Keratinocyte (primary cell): ENCODE measurements around the gene FGF18. TPM values are rescaled to one million over a fixed set of nuclear protein-coding genes. Genes with fewer than 3 reads are reported as not detected.

Experiments
- DNase-seq: peaks from one replicate; pipeline ENCODE4 v3.0.0-alpha.2; 2011; ENCODE audit warnings: low read depth, missing footprints, low spot score
- FAIRE-seq: peaks from 2 replicates; lab custom pipeline; 2011; peaks lifted over from hg19 to GRCh38; lab: Jason Lieb, UNC
- H2AFZ ChIP-seq: 2 replicates; pipeline ENCODE4 v1.6.0; 2012; ENCODE audit warnings: low read length, control low read depth, inconsistent platforms; ENCODE audit not compliant: control insufficient read depth
- H3K27ac ChIP-seq: 2 replicates; pipeline ENCODE4 v1.5.1; 2011; ENCODE audit warnings: low read length; ENCODE audit not compliant: control insufficient read depth, insufficient read depth
- H3K27me3 ChIP-seq: 3 replicates; pipeline ENCODE4 v1.6.0; 2011; ENCODE audit warnings: low read length; ENCODE audit not compliant: control insufficient read depth, insufficient read depth; ENCODE audit errors: extremely low read depth
- H3K36me3 ChIP-seq, 2 experiments: 2 replicates in 1 of 2; 3 replicates in 1 of 2; pipeline ENCODE4 v1.5.1; 2011; ENCODE audit warnings: low read length in 2 of 2, mild to moderate bottlenecking in 1 of 2; ENCODE audit not compliant: control insufficient read depth in 2 of 2, insufficient read depth in 2 of 2; ENCODE audit errors: extremely low read depth in 1 of 2
- H3K4me1 ChIP-seq: 3 replicates; pipeline ENCODE4 v1.5.1; 2011; ENCODE audit warnings: low read length; ENCODE audit not compliant: control insufficient read depth, insufficient read depth; ENCODE audit errors: extremely low read depth
- H3K4me2 ChIP-seq: 3 replicates; pipeline ENCODE4 v1.6.0; 2011; ENCODE audit warnings: low read depth, low read length; ENCODE audit not compliant: control insufficient read depth, insufficient read depth; ENCODE audit errors: extremely low read depth
- H3K4me3 ChIP-seq, 3 experiments: fragments of 200-600 bp in 1 of 3; sonication (generic) in 1 of 3; 2 replicates in 2 of 3; 3 replicates in 1 of 3; pipeline ENCODE4 v1.5.1; 2011 to 2016; ENCODE audit warnings: low read length in 3 of 3, mild to moderate bottlenecking in 3 of 3, control low read depth in 2 of 3, inconsistent platforms in 1 of 3, low read depth in 1 of 3, mixed read lengths in 1 of 3, mixed run types in 1 of 3, moderate library complexity in 1 of 3; ENCODE audit not compliant: control insufficient read depth in 2 of 3, insufficient read depth in 2 of 3; ENCODE audit errors: extremely low read depth in 1 of 3
- H3K79me2 ChIP-seq: 2 replicates; pipeline ENCODE4 v1.6.0; 2012; ENCODE audit warnings: low read length; ENCODE audit not compliant: control insufficient read depth, insufficient read depth
- H3K9ac ChIP-seq: 3 replicates; pipeline ENCODE4 v1.6.0; 2011; ENCODE audit warnings: low read length; ENCODE audit not compliant: control insufficient read depth, insufficient read depth; ENCODE audit errors: extremely low read depth
- H3K9me1 ChIP-seq: 3 replicates; pipeline ENCODE4 v1.6.0; 2011; ENCODE audit warnings: low read length; ENCODE audit not compliant: control insufficient read depth, insufficient read depth; ENCODE audit errors: extremely low read depth
- H3K9me3 ChIP-seq: 2 replicates; pipeline ENCODE4 v1.5.1; 2012; ENCODE audit warnings: low read depth, low read length; ENCODE audit not compliant: control insufficient read depth
- H4K20me1 ChIP-seq: 3 replicates; pipeline ENCODE4 v1.6.0; 2011; ENCODE audit warnings: low read length; ENCODE audit not compliant: control insufficient read depth, insufficient read depth; ENCODE audit errors: extremely low read depth
- CTCF ChIP-seq, 3 experiments: IDR thresholded peaks in 1 of 3; conservative IDR thresholded peaks in 1 of 3; optimal IDR thresholded peaks in 1 of 3; 2 replicates in 2 of 3; 3 replicates in 1 of 3; pipeline versions ENCODE3 to v1.5.1; 2011; ENCODE audit warnings: low read length in 3 of 3, mild to moderate bottlenecking in 3 of 3, moderate library complexity in 2 of 3, control low read depth in 1 of 3, inconsistent platforms in 1 of 3; ENCODE audit not compliant: insufficient read depth in 2 of 3; ENCODE audit errors: extremely low read depth in 1 of 3
- EZH2 ChIP-seq: IDR thresholded peaks from one replicate; pipeline ENCODE4 v1.6.1; 2012; ENCODE audit warnings: inconsistent platforms, mild to moderate bottlenecking, low read length, moderate library complexity
- dilution Hi-C: fragments of 300-500 bp; cut with MboI; formaldehyde crosslinking; loops from one replicate; pipeline ENCODE4 v1.7.0; 2020; ENCODE audit warnings: low sequenced_read_pairs; ENCODE audit not compliant: extremely low pct_ligation_motif_present
- polyA plus RNA-seq, 5 experiments: library from polyadenylated mRNA; depleted of rRNA in 3 of 5; stranded (reverse) in 3 of 5; stranded (forward) in 1 of 5; unstranded in 1 of 5; fragments of >200 nt; gene quantifications; 1 replicate in 1 of 5; 2 replicates in 3 of 5; 3 replicates in 1 of 5; pipeline versions ENCODE4 v1.2.1 to v1.2.3, GENCODE V29; 2011 to 2012; ENCODE audit warnings: missing spikeins in 2 of 5, low read depth in 1 of 5, low replicate concordance in 1 of 5

Gene FGF18
- polyA plus RNA-seq, 1 donor (not counting 4 experiments of a cell fraction or from before 2014, with no cell fraction given): 0.05 TPM

- no peaks in the 10 kb centered on the region for H3K9me1 ChIP-seq
- FAIRE-seq (no peak), DNase-seq (no peak)
- H3K27ac ChIP-seq: no peak overlapping the region
- no peak overlapping the region for H2AFZ ChIP-seq
- peaks cover 12 to 24% of the 10 kb centered on the region in 2 experiments for H3K36me3 ChIP-seq
- peaks cover 21% of the 10 kb centered on the region for H4K20me1 ChIP-seq
- dilution Hi-C loops: loop anchor here (5.0 kb wide), 1 partner anchor 72 kb away; no protein-coding TSS in a partner anchor
- H3K27me3 ChIP-seq: peaks cover 8% of the 10 kb centered on the region
- H3K9ac ChIP-seq: no peak overlapping the region
- TF ChIP-seq CTCF (optimal IDR thresholded peaks at IDR 0.05 in 1 of 3, IDR thresholded peaks at IDR 0.05 in 1 of 3, conservative IDR thresholded peaks at IDR 0.05 in 1 of 3; ENCODE audit: extremely low read depth in 1 of 3, insufficient read depth in 2 of 3, low read length in 3 of 3) (no peak), EZH2 (no peak)
- H3K9me3 ChIP-seq: no peaks in the 10 kb centered on the region
- peaks cover 3% of the 10 kb centered on the region for H3K4me1 ChIP-seq
- no peak overlapping the region for H3K4me2 ChIP-seq
- H3K4me3 ChIP-seq: no peak overlapping the region
- H3K79me2 ChIP-seq: no peaks in the 10 kb centered on the region
Observed at GRCh38 chr5:171415115-171415730, 4.2 kb upstream of the FGF18 start.

- TF ChIP-seq CTCF (optimal IDR thresholded peaks at IDR 0.05 in 1 of 3, IDR thresholded peaks at IDR 0.05 in 1 of 3, conservative IDR thresholded peaks at IDR 0.05 in 1 of 3; ENCODE audit: extremely low read depth in 1 of 3, insufficient read depth in 2 of 3, low read length in 3 of 3) (no peak), EZH2 (no peak)
- no peaks in the 10 kb centered on the region for H3K9me3 ChIP-seq
- DNase-seq (no peak), FAIRE-seq (no peak)
- H3K27ac ChIP-seq: no peak overlapping the region
- H3K4me1 ChIP-seq: peaks cover 6% of the 10 kb centered on the region
- H3K79me2 ChIP-seq: no peaks in the 10 kb centered on the region
- dilution Hi-C loops: loop anchor here (5.0 kb wide), 1 partner anchor 71 kb away; no protein-coding TSS in a partner anchor
- H3K9me1 ChIP-seq: no peaks in the 10 kb centered on the region
- no peak overlapping the region for H2AFZ ChIP-seq
- peaks cover 23% of the 10 kb centered on the region for H4K20me1 ChIP-seq
- no peak overlapping the region for H3K9ac ChIP-seq
- H3K36me3 ChIP-seq: peaks cover 7 to 18% of the 10 kb centered on the region in 2 experiments
- H3K4me3 ChIP-seq: no peak overlapping the region
- H3K27me3 ChIP-seq: peaks cover 20% of the 10 kb centered on the region
- no peak overlapping the region for H3K4me2 ChIP-seq
Observed at GRCh38 chr5:171416160-171417049, 3.0 kb upstream of the FGF18 start.
